Neural cell (in vitro differentiated cells): ENCODE results near the gene SLC16A10.

Experiments used
- MXI1 ChIP-seq: fragments of 450-650 bp; conservative IDR thresholded peaks from 2 replicates; pipeline ENCODE4 v1.6.1; 2014; ENCODE audit warnings: antibody characterized with exemption, mild to moderate bottlenecking; ENCODE audit not compliant: poor library complexity, severe bottlenecking
- POLR2AphosphoS5 ChIP-seq: IDR thresholded peaks from 2 replicates; pipeline ENCODE4 v1.6.1; 2012
- RAD21 ChIP-seq: fragments of 450-650 bp; conservative IDR thresholded peaks from 2 replicates; pipeline ENCODE4 v1.6.1; 2014; ENCODE audit warnings: antibody characterized with exemption, mild to moderate bottlenecking, moderate library complexity
- SMC3 ChIP-seq: fragments of 450-650 bp; conservative IDR thresholded peaks from 2 replicates; pipeline ENCODE4 v1.6.1; 2014; ENCODE audit warnings: antibody characterized with exemption, mild to moderate bottlenecking, moderate library complexity; ENCODE audit not compliant: poor library complexity
- TF ChIP-seq, protein P1 (sequence below): IDR thresholded peaks from 2 replicates; pipeline ENCODE4 v1.6.1; 2012; ENCODE audit warnings: borderline replicate concordance
- TF ChIP-seq, protein P2 (sequence below): fragments of 450-650 bp; IDR thresholded peaks from 2 replicates; pipeline ENCODE4 v1.5.1; 2014; ENCODE audit warnings: antibody characterized with exemption, mild to moderate bottlenecking, moderate library complexity; ENCODE audit not compliant: poor library complexity, severe bottlenecking

DNA sequence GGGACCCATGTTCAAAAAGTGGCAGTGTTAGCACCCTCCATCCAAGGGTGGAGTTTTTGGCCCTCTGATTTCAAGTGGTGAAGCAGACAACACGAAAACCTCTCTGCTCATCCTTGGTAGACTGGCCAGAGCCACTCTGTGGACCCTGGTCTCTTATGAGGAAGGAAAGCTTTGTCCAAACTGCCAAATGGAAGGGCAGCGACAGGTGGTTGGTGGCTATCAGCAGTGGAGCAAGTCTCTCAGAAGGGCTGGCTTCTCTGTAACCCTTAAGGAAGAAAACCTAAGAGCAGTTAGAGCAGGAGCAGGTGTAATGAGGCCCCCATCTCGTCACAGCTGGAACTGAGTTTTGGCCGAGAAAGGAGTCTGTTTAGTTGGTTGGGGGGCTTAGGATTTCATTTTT, 155.8 kb downstream of the SLC16A10 start:
- TF ChIP-seq MXI1 (no peak), RAD21 (no peak), POLR2AphosphoS5 (no peak), SMC3 (no peak)
- TF ChIP-seq, protein P1, sequence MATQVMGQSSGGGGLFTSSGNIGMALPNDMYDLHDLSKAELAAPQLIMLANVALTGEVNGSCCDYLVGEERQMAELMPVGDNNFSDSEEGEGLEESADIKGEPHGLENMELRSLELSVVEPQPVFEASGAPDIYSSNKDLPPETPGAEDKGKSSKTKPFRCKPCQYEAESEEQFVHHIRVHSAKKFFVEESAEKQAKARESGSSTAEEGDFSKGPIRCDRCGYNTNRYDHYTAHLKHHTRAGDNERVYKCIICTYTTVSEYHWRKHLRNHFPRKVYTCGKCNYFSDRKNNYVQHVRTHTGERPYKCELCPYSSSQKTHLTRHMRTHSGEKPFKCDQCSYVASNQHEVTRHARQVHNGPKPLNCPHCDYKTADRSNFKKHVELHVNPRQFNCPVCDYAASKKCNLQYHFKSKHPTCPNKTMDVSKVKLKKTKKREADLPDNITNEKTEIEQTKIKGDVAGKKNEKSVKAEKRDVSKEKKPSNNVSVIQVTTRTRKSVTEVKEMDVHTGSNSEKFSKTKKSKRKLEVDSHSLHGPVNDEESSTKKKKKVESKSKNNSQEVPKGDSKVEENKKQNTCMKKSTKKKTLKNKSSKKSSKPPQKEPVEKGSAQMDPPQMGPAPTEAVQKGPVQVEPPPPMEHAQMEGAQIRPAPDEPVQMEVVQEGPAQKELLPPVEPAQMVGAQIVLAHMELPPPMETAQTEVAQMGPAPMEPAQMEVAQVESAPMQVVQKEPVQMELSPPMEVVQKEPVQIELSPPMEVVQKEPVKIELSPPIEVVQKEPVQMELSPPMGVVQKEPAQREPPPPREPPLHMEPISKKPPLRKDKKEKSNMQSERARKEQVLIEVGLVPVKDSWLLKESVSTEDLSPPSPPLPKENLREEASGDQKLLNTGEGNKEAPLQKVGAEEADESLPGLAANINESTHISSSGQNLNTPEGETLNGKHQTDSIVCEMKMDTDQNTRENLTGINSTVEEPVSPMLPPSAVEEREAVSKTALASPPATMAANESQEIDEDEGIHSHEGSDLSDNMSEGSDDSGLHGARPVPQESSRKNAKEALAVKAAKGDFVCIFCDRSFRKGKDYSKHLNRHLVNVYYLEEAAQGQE, result no peak
- TF ChIP-seq, protein P2, sequence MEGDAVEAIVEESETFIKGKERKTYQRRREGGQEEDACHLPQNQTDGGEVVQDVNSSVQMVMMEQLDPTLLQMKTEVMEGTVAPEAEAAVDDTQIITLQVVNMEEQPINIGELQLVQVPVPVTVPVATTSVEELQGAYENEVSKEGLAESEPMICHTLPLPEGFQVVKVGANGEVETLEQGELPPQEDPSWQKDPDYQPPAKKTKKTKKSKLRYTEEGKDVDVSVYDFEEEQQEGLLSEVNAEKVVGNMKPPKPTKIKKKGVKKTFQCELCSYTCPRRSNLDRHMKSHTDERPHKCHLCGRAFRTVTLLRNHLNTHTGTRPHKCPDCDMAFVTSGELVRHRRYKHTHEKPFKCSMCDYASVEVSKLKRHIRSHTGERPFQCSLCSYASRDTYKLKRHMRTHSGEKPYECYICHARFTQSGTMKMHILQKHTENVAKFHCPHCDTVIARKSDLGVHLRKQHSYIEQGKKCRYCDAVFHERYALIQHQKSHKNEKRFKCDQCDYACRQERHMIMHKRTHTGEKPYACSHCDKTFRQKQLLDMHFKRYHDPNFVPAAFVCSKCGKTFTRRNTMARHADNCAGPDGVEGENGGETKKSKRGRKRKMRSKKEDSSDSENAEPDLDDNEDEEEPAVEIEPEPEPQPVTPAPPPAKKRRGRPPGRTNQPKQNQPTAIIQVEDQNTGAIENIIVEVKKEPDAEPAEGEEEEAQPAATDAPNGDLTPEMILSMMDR, result no peak
